WTC11 (cell line): ENCODE results near the gene PRR23E. TPM values are rescaled to one million over a fixed set of nuclear protein-coding genes. Genes with fewer than 3 reads are reported as not detected.

Source experiments
- ATAC-seq: fragments of 200-7000 bp; cut with Tn5 transposase; 2 replicates; pipeline ENCODE4 v1.10.0; 2021; ENCODE audit warnings: mild to moderate bottlenecking, moderate library complexity
- Bru-seq: library from RNA; stranded (reverse); fragments of 400-500 nt; gene quantifications from one replicate; lab custom pipeline; 2021; lab: Mats Ljungman, UMichigan
- CTCF ChIA-PET: fragments of 300-600 bp; sonication (Branson Sonifier 250); formaldehyde crosslinking; loops from one replicate; lab custom pipeline; 2021; ENCODE audit warnings: antibody characterized with exemption; lab: Charles Lee
- POLR2A ChIA-PET: fragments of 350-600 bp; sonication (Branson Sonifier 250); formaldehyde crosslinking; loops from one replicate; lab custom pipeline; 2021; ENCODE audit warnings: antibody characterized with exemption; lab: Charles Lee
- DNase-seq: peaks from one replicate; pipeline ENCODE4 v3.0.0; 2021; ENCODE audit warnings: low spot score
- H3K27ac Mint-ChIP-seq: 2 replicates; pipeline ENCODE4 v1.8.0; 2021; ENCODE audit warnings: mixed read lengths
- H3K27me3 Mint-ChIP-seq: 2 replicates; pipeline ENCODE4 v1.8.0; 2021; ENCODE audit warnings: low read depth, mild to moderate bottlenecking, moderate library complexity, mixed read lengths
- H3K36me3 Mint-ChIP-seq: 2 replicates; pipeline ENCODE4 v1.8.0; 2021; ENCODE audit warnings: mixed read lengths
- H3K4me1 Mint-ChIP-seq: 2 replicates; pipeline ENCODE4 v1.8.0; 2022; ENCODE audit warnings: mixed read lengths
- H3K4me3 Mint-ChIP-seq: 2 replicates; pipeline ENCODE4 v1.8.0; 2021; ENCODE audit warnings: mild to moderate bottlenecking, moderate library complexity, mixed read lengths
- H3K9me3 Mint-ChIP-seq: 2 replicates; pipeline ENCODE4 v1.8.0; 2021; ENCODE audit warnings: mixed read lengths
- AFF4 ChIP-seq: sonication (generic); formaldehyde crosslinking; IDR thresholded peaks from 2 replicates; pipeline ENCODE4 v1.8.1; 2023; ENCODE audit warnings: mild to moderate bottlenecking, missing genetic modification reagents, borderline replicate concordance
- ARID4B ChIP-seq: sonication (generic); formaldehyde crosslinking; IDR thresholded peaks from 2 replicates; pipeline ENCODE4 v1.8.0; 2023; ENCODE audit warnings: missing genetic modification reagents, mild to moderate bottlenecking, borderline replicate concordance
- FOXP1 ChIP-seq: sonication (generic); formaldehyde crosslinking; IDR thresholded peaks from 2 replicates; pipeline ENCODE4 v1.8.0; 2022; ENCODE audit warnings: missing genetic modification reagents, mild to moderate bottlenecking, moderate library complexity, borderline replicate concordance
- HMGA2 ChIP-seq: fragments of 250-450 bp; sonication (Bioruptor Pico); IDR thresholded peaks from 2 replicates; pipeline ENCODE4 v1.4.0; 2021; ENCODE audit warnings: mild to moderate bottlenecking, moderate library complexity
- NR1H2 ChIP-seq: sonication (generic); formaldehyde crosslinking; IDR thresholded peaks from 2 replicates; pipeline ENCODE4 v1.9.0; 2021; ENCODE audit warnings: mild to moderate bottlenecking, moderate library complexity, missing genetic modification reagents
- NR2C2 ChIP-seq: sonication (generic); formaldehyde crosslinking; IDR thresholded peaks from 2 replicates; pipeline ENCODE4 v1.8.0; 2022; ENCODE audit warnings: mild to moderate bottlenecking, missing genetic modification reagents
- OVOL2 ChIP-seq: fragments of 250-450 bp; sonication (Bioruptor Pico); IDR thresholded peaks from 2 replicates; pipeline ENCODE4 v1.9.0; 2021; ENCODE audit warnings: mild to moderate bottlenecking, borderline replicate concordance
- PRRX2 ChIP-seq: fragments of 250-450 bp; sonication (Bioruptor Pico); IDR thresholded peaks from 2 replicates; pipeline ENCODE4 v1.8.0; 2021; ENCODE audit warnings: mild to moderate bottlenecking
- TEAD1 ChIP-seq: sonication (generic); formaldehyde crosslinking; IDR thresholded peaks from 2 replicates; pipeline ENCODE4 v1.8.0; 2022; ENCODE audit warnings: mild to moderate bottlenecking, missing genetic modification reagents
- TEAD4 ChIP-seq: sonication (generic); formaldehyde crosslinking; IDR thresholded peaks from 2 replicates; pipeline ENCODE4 v1.8.0; 2022; ENCODE audit warnings: mild to moderate bottlenecking, missing genetic modification reagents
- TP53 ChIP-seq: sonication (generic); formaldehyde crosslinking; IDR thresholded peaks from 2 replicates; pipeline ENCODE4 v1.8.1; 2023; ENCODE audit warnings: mild to moderate bottlenecking, missing genetic modification reagents
- ZNF121 ChIP-seq: sonication (generic); formaldehyde crosslinking; IDR thresholded peaks from 2 replicates; pipeline ENCODE4 v1.8.0; 2023; ENCODE audit warnings: missing genetic modification reagents
- long read RNA-seq, 3 experiments: library from RNA in 1 of 3; library from capped mRNA in 1 of 3; library from polyadenylated mRNA in 1 of 3; unstranded in 2 of 3; stranded (forward) in 1 of 3; transcript quantifications; one replicate each; pipeline ENCODE4 v2.0.0, GENCODE V29; 2021
- total RNA-seq: library from RNA; stranded (reverse); gene quantifications from 3 replicates; pipeline ENCODE4 v1.2.3, GENCODE V29; 2021
- TF ChIP-seq, protein P1 (sequence below): sonication (generic); formaldehyde crosslinking; IDR thresholded peaks from 2 replicates; pipeline ENCODE4 v1.8.1; 2022; ENCODE audit warnings: low read depth, mild to moderate bottlenecking, moderate library complexity, missing genetic modification reagents, borderline replicate concordance
- TF ChIP-seq, protein P2 (sequence below): fragments of 250-450 bp; sonication (Bioruptor Pico); IDR thresholded peaks from 2 replicates; pipeline ENCODE4 v1.9.0; 2021; ENCODE audit warnings: mild to moderate bottlenecking, borderline replicate concordance
- TF ChIP-seq, protein P3 (sequence below): sonication (generic); formaldehyde crosslinking; IDR thresholded peaks from 2 replicates; pipeline ENCODE4 v1.8.0; 2022; ENCODE audit warnings: mild to moderate bottlenecking, missing genetic modification reagents

Gene PRR23E
- total RNA-seq (not detected in 3 replicates), Bru-seq, nascent RNA (not detected)
- long read RNA-seq, experiment 1 = 0 reads
- long read RNA-seq, experiment 2 = 0 reads
- long read RNA-seq, experiment 3 = 0 reads

DNA sequence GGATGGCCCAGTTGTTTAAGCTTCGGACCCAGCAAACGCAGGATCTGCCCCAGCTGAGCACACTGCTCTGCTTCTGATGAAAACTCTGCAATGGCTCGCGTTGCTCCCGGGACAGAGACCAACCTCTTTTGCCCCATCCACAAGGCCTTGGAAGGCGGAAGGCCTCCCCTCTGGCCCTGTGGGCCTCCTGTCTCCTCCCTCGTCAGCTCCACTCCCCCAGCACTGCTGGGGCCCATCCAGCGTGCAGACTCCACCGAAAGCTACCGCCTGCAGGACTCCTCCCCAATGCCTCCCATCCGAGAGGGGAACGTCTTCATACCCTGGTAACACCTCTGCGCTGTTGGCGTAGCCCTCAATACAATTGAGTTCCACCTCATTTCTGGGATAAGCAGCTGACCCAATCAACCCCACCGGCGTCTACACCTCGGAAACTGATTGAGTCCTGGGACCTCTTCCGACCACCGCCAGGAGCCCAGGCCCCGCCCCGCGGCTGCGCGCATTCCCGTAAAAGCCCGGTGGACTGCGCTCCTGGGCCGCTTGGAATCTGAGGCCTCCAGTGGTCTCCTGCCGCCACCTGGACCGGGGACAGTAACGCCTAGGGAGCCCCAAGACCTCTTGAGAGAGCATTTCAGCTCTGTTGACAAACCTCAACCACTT, at the start of gene PRR23E:
Gene PRR23E (plus strand): TSS at position 556 of the 657 bp plus-strand sequence. CDS start 3,555 bp downstream, outside the sequence.
- Mint-ChIP-seq H3K36me3 (no peaks in the 10 kb centered on the region), H3K4me3 (no peak within 1 kb of the TSS), H3K9me3 (peaks cover 17% of the 10 kb centered on the region), H3K27ac (no peak within 1 kb of the TSS), H3K4me1 (peaks cover 5% of the 10 kb centered on the region), H3K27me3 (peaks cover 3% of the 10 kb centered on the region; the same call in 1 of the 2 replicates)
- DNase-seq (no peak), ATAC-seq (no peak)
- TF ChIP-seq HMGA2 (CRISPR knock-in tag) (no peak), ZNF121 (CRISPR knock-in tag) (no peak), FOXP1 (CRISPR knock-in tag) (no peak), OVOL2 (CRISPR knock-in tag) (no peak), ARID4B (CRISPR knock-in tag) (no peak), TEAD4 (no peak), PRRX2 (CRISPR knock-in tag) (no peak), TEAD1 (CRISPR knock-in tag) (no peak), TP53 (CRISPR knock-in tag) (no peak), NR2C2 (CRISPR knock-in tag) (no peak), NR1H2 (CRISPR knock-in tag) (no peak)
- TF ChIP-seq, protein P1, sequence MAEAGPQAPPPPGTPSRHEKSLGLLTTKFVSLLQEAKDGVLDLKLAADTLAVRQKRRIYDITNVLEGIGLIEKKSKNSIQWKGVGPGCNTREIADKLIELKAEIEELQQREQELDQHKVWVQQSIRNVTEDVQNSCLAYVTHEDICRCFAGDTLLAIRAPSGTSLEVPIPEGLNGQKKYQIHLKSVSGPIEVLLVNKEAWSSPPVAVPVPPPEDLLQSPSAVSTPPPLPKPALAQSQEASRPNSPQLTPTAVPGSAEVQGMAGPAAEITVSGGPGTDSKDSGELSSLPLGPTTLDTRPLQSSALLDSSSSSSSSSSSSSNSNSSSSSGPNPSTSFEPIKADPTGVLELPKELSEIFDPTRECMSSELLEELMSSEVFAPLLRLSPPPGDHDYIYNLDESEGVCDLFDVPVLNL (CRISPR knock-in tag) = no peak
- TF ChIP-seq, protein P2, sequence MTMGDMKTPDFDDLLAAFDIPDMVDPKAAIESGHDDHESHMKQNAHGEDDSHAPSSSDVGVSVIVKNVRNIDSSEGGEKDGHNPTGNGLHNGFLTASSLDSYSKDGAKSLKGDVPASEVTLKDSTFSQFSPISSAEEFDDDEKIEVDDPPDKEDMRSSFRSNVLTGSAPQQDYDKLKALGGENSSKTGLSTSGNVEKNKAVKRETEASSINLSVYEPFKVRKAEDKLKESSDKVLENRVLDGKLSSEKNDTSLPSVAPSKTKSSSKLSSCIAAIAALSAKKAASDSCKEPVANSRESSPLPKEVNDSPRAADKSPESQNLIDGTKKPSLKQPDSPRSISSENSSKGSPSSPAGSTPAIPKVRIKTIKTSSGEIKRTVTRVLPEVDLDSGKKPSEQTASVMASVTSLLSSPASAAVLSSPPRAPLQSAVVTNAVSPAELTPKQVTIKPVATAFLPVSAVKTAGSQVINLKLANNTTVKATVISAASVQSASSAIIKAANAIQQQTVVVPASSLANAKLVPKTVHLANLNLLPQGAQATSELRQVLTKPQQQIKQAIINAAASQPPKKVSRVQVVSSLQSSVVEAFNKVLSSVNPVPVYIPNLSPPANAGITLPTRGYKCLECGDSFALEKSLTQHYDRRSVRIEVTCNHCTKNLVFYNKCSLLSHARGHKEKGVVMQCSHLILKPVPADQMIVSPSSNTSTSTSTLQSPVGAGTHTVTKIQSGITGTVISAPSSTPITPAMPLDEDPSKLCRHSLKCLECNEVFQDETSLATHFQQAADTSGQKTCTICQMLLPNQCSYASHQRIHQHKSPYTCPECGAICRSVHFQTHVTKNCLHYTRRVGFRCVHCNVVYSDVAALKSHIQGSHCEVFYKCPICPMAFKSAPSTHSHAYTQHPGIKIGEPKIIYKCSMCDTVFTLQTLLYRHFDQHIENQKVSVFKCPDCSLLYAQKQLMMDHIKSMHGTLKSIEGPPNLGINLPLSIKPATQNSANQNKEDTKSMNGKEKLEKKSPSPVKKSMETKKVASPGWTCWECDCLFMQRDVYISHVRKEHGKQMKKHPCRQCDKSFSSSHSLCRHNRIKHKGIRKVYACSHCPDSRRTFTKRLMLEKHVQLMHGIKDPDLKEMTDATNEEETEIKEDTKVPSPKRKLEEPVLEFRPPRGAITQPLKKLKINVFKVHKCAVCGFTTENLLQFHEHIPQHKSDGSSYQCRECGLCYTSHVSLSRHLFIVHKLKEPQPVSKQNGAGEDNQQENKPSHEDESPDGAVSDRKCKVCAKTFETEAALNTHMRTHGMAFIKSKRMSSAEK (CRISPR knock-in tag) = no peak
- ChIA-PET CTCF (interaction anchor here (1.3 kb wide), 1 partner anchor 280 kb away, joined by 4 read pairs; no protein-coding TSS in a partner anchor), POLR2A (no interaction called here)

GRCh38 chr3:127143172-127143571, 49.8 kb upstream of the PRR23E start:
- Mint-ChIP-seq H3K36me3 (peaks cover 5% of the 10 kb centered on the region), H3K9me3 (peaks cover 15% of the 10 kb centered on the region), H3K27ac (peak overlapping the region; percentile 23; the same call in 1 of the 2 replicates), H3K4me1 (peaks cover 11% of the 10 kb centered on the region), H3K27me3 (no peaks in the 10 kb centered on the region; the same call in 1 of the 2 replicates), H3K4me3 (no peak overlapping the region)
- CTCF ChIA-PET = interaction anchor here (1.2 to 1.8 kb wide), 2 partner anchors 38 to 231 kb away, joined by 3 to 4 read pairs; no protein-coding TSS in a partner anchor
- ATAC-seq (no peak), DNase-seq (no peak)
- TF ChIP-seq AFF4 = no peak
- TF ChIP-seq, protein P3, sequence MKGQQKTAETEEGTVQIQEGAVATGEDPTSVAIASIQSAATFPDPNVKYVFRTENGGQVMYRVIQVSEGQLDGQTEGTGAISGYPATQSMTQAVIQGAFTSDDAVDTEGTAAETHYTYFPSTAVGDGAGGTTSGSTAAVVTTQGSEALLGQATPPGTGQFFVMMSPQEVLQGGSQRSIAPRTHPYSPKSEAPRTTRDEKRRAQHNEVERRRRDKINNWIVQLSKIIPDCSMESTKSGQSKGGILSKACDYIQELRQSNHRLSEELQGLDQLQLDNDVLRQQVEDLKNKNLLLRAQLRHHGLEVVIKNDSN = no peak
- POLR2A ChIA-PET = no interaction called here
